ENCODE measurements around the gene LAMC1.

DNA sequence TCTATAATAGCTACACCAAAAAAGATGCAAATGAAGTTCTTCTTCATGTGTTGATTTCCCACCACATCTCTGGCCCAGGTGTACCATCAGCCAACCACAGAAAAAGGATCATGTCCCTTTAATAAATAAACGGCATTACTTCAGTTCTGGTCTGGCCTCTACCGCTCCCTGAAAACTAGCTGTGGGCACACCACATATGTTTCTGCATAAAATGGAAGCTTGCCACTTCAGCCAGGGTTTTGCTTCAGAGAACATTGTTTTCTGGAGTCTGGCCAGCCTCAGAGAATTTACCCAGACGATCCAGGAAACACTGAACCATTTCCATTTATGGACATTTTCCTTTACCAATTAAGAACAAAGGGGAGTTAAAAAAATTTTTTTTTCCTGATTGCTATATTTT is 157.0 kb downstream of the LAMC1 start:
- TF ChIP-seq, protein P1, sequence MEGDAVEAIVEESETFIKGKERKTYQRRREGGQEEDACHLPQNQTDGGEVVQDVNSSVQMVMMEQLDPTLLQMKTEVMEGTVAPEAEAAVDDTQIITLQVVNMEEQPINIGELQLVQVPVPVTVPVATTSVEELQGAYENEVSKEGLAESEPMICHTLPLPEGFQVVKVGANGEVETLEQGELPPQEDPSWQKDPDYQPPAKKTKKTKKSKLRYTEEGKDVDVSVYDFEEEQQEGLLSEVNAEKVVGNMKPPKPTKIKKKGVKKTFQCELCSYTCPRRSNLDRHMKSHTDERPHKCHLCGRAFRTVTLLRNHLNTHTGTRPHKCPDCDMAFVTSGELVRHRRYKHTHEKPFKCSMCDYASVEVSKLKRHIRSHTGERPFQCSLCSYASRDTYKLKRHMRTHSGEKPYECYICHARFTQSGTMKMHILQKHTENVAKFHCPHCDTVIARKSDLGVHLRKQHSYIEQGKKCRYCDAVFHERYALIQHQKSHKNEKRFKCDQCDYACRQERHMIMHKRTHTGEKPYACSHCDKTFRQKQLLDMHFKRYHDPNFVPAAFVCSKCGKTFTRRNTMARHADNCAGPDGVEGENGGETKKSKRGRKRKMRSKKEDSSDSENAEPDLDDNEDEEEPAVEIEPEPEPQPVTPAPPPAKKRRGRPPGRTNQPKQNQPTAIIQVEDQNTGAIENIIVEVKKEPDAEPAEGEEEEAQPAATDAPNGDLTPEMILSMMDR (IDR thresholded peaks at IDR 0.05) = no peak
- no peak for TF ChIP-seq POLR2A (IDR thresholded peaks at IDR 0.05)
